Trophoblast cell (in vitro differentiated cells and primary cell): ENCODE results near the gene NUP133. TPM values are rescaled to one million over a fixed set of nuclear protein-coding genes. Genes with fewer than 3 reads are reported as not detected.

Experiments
- DNase-seq, 2 donors: peaks; one replicate each; pipeline ENCODE4 v3.0.0-alpha.2; 2016
- H2AFZ ChIP-seq: 2 replicates; pipeline ENCODE4 v1.6.1; 2013; ENCODE audit warnings: low read length, moderate library complexity, mild to moderate bottlenecking; ENCODE audit not compliant: insufficient read depth, poor library complexity
- H2AK5ac ChIP-seq: 2 replicates; pipeline ENCODE4 v1.6.1; 2013; ENCODE audit warnings: mild to moderate bottlenecking, low read length
- H2BK120ac ChIP-seq: 2 replicates; pipeline ENCODE4 v1.6.1; 2013; ENCODE audit warnings: low read length, mild to moderate bottlenecking, moderate library complexity; ENCODE audit not compliant: insufficient read depth, poor library complexity
- H2BK12ac ChIP-seq: 2 replicates; pipeline ENCODE4 v1.6.1; 2013; ENCODE audit warnings: mild to moderate bottlenecking, low read length, moderate library complexity
- H2BK5ac ChIP-seq: 2 replicates; pipeline ENCODE4 v1.6.1; 2013; ENCODE audit warnings: low read length, low read depth, moderate library complexity, mild to moderate bottlenecking; ENCODE audit not compliant: poor library complexity
- H3K14ac ChIP-seq: 2 replicates; pipeline ENCODE4 v1.6.1; 2013; ENCODE audit warnings: mild to moderate bottlenecking, low read length
- H3K18ac ChIP-seq: 2 replicates; pipeline ENCODE4 v1.6.1; 2013; ENCODE audit warnings: mild to moderate bottlenecking, low read length
- H3K23ac ChIP-seq: 2 replicates; pipeline ENCODE4 v1.6.1; 2013; ENCODE audit warnings: low read length
- H3K27ac ChIP-seq: 2 replicates; pipeline ENCODE4 v1.5.1; 2013; ENCODE audit warnings: low read depth, mild to moderate bottlenecking, inconsistent platforms, low read length, moderate library complexity
- H3K27me3 ChIP-seq: 2 replicates; pipeline ENCODE4 v1.6.1; 2013; ENCODE audit warnings: inconsistent platforms, mild to moderate bottlenecking, low read length, moderate library complexity; ENCODE audit not compliant: insufficient read depth
- H3K36me3 ChIP-seq, 2 experiments: 1 replicate in 1 of 2; 2 replicates in 1 of 2; pipeline ENCODE4 v1.6.1; 2013; ENCODE audit warnings: low read length in 2 of 2, mild to moderate bottlenecking in 2 of 2, moderate library complexity in 1 of 2; ENCODE audit not compliant: insufficient read depth in 2 of 2, control insufficient read depth in 1 of 2
- H3K4ac ChIP-seq: 2 replicates; pipeline ENCODE4 v1.6.1; 2013; ENCODE audit warnings: low read depth, mild to moderate bottlenecking, low read length, moderate library complexity
- H3K4me1 ChIP-seq, 2 experiments: 1 replicate in 1 of 2; 2 replicates in 1 of 2; pipeline ENCODE4 v1.6.1; 2013; ENCODE audit warnings: low read length in 2 of 2, mild to moderate bottlenecking in 2 of 2, moderate library complexity in 1 of 2; ENCODE audit not compliant: insufficient read depth in 2 of 2, control insufficient read depth in 1 of 2
- H3K4me2 ChIP-seq: 2 replicates; pipeline ENCODE4 v1.6.1; 2013; ENCODE audit warnings: inconsistent platforms, mild to moderate bottlenecking, low read length, moderate library complexity
- H3K4me3 ChIP-seq: 2 replicates; pipeline ENCODE4 v1.5.1; 2013; ENCODE audit warnings: mild to moderate bottlenecking, low read depth, low read length, inconsistent platforms
- H3K79me1 ChIP-seq: one replicate; pipeline ENCODE4 v1.6.1; 2013; ENCODE audit warnings: low read length
- H3K79me2 ChIP-seq: 2 replicates; pipeline ENCODE4 v1.6.1; 2013; ENCODE audit warnings: low read length, mild to moderate bottlenecking; ENCODE audit not compliant: control insufficient read depth, insufficient read depth, poor library complexity
- H3K9ac ChIP-seq: 2 replicates; pipeline ENCODE4 v1.6.1; 2013; ENCODE audit warnings: mild to moderate bottlenecking, low read length
- H3K9me3 ChIP-seq: 2 replicates; pipeline ENCODE4 v1.6.1; 2013; ENCODE audit warnings: low read depth, mild to moderate bottlenecking, control low read depth, inconsistent platforms, low read length; ENCODE audit not compliant: insufficient read depth
- H4K12ac ChIP-seq: 2 replicates; pipeline ENCODE4 v1.6.1; 2013; ENCODE audit warnings: low read depth, mild to moderate bottlenecking, low read length, moderate library complexity
- H4K8ac ChIP-seq: 2 replicates; pipeline ENCODE4 v1.6.1; 2013; ENCODE audit warnings: low read depth, mild to moderate bottlenecking, low read length, moderate library complexity
- H4K91ac ChIP-seq: one replicate; pipeline ENCODE4 v1.6.1; 2013; ENCODE audit warnings: low read depth, mild to moderate bottlenecking, low read length, moderate library complexity
- WGBS: extraction: QIAGEN DNeasy Blood & Tissue Kit; methylation state at CpG from one replicate; pipeline ENCODE4 v1.1.7; 2013; ENCODE audit warnings: missing lambda C conversion rate; ENCODE audit not compliant: insufficient read length, insufficient coverage; ENCODE audit errors: extremely low coverage; 5-methylcytosine and 5-hydroxymethylcytosine counted together
- polyA plus RNA-seq: library from polyadenylated mRNA; stranded (reverse); fragments of 200-250 nt; gene quantifications from 2 replicates; pipeline ENCODE4 v1.2.3, GENCODE V29; 2013

NUP133 gene
- 23.4 and 24.6 TPM in 2 replicates for polyA plus RNA-seq

DNA sequence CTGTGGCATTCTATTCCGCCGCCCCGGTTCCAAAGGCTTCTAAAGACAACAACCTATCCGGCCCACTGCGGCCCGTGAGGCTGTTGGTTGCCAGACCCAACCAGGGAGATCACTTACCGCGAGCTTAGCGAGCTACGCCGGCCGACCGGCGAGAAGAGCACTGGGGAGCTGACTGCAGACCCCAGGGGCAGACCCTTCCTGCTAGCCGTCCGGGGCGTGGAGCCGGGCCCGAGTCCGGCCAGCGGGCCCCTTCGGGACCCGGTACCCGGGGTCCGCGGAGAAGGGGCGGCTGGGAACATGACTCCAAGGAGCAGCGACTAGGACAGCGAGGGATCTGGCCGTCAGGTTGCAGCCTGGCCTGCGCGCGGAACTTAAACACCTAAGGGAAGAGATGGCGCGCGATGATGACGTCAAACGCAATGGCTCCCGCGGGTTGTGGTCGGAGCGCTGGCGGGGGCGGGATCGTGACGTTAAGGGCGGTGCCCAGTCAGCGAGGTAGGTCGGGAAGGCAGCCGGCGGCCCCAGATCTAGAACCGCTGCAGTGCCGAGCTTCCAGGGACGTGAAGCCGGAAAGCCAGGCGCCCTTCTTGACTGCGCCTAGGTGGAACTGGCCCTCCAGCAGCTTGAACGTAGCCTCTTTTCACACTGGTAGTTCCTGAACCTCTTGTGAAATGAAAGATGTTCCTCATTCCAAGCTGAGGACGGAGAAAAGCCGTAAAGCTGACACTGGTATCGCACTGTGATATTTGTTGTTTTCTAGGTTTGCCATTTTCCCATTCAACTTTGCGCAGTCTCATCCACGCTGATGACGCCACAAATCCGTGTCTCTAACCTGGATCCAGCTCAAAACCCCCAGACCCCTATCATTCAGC is at the start of gene NUP133:
NUP133 (minus strand) TSS at position 391 of the 872 bp plus-strand sequence; CDS start at position 299, 92 bp downstream.
- no peaks in the 10 kb centered on the region for H3K9me3 ChIP-seq
- peak within 1 kb of the TSS; percentile 77 for H3K27ac ChIP-seq
- no peak within 1 kb of the TSS for H3K23ac ChIP-seq
- H2BK12ac ChIP-seq, result no peak within 1 kb of the TSS
- H3K4me3 ChIP-seq, result peak within 1 kb of the TSS; percentile 74
- H3K18ac ChIP-seq, result no peak within 1 kb of the TSS
- no peak within 1 kb of the TSS for H3K4ac ChIP-seq
- peak within 1 kb of the TSS; percentile 87 for H3K9ac ChIP-seq
- no CpG with 5 or more reads among the region's 65 CpGs for WGBS
- peaks cover 0 to 3% of the 10 kb centered on the region in 2 experiments for H3K36me3 ChIP-seq
- peak within 1 kb of the TSS; percentile 62 for H2BK5ac ChIP-seq
- peak within 1 kb of the TSS; percentile 62 for H4K91ac ChIP-seq
- H3K4me2 ChIP-seq, result peak within 1 kb of the TSS; percentile 86
- peak within 1 kb of the TSS; percentile 33 for H3K14ac ChIP-seq
- peak within 1 kb of the TSS; percentile 74 for H4K8ac ChIP-seq
- H3K79me1 ChIP-seq, result peaks cover 5% of the 10 kb centered on the region
- peak within 1 kb of the TSS; percentile 7 for H2BK120ac ChIP-seq
- peak; percentile 99 to 100 for DNase-seq
- peaks cover 0 to 3% of the 10 kb centered on the region in 2 experiments for H3K4me1 ChIP-seq
- no peaks in the 10 kb centered on the region for H3K27me3 ChIP-seq
- no peak within 1 kb of the TSS for H2AK5ac ChIP-seq
- peaks cover 2% of the 10 kb centered on the region for H3K79me2 ChIP-seq
- peak within 1 kb of the TSS; percentile 70 for H2AFZ ChIP-seq
- peak within 1 kb of the TSS; percentile 41 for H4K12ac ChIP-seq

DNA sequence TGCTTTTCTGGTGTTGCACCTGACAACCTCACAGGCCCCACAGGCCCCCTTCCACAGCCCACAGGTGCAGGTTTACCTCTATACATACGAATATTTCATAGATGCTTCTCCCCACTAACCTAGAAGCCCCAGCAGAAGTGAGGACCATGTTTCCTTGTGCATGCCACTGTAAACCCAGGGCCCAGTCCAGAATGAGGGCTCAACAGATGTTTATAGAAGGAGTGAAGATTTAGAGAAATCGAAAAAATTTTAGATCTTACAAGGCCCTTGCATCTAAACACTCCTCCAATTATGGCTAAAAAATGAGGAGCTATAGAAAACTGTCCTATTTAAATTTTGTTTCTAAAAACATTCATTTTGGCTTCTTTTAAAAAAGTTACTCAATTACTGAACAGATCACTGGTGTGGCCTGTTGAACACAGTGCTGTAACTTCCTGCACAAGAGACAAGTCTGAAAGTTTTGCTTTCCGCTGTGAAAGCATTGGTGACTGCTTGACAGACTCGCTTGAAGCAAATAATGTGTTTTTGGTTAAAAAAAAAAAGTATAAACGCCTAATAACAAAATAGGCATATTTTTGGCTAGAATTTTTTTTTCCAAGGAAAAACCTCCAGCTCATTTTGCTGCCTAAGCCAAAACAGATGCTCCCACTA is 49.2 kb upstream of the NUP133 start:
- H4K91ac ChIP-seq, result no peak overlapping the region
- H2BK120ac ChIP-seq, result no peak overlapping the region
- H2BK5ac ChIP-seq, result no peak overlapping the region
- H3K9ac ChIP-seq, result peak overlapping the region; percentile 92
- no peak for DNase-seq
- peaks cover 10% of the 10 kb centered on the region for H3K79me1 ChIP-seq
- WGBS, result no CpG with 5 or more reads among the region's 5 CpGs
- no peak overlapping the region for H2BK12ac ChIP-seq
- no peaks in the 10 kb centered on the region for H3K9me3 ChIP-seq
- peaks cover 8% of the 10 kb centered on the region for H3K79me2 ChIP-seq
- H3K4me2 ChIP-seq, result peak overlapping the region; percentile 92
- no peak overlapping the region for H4K8ac ChIP-seq
- no peak overlapping the region for H3K14ac ChIP-seq
- H3K18ac ChIP-seq, result no peak overlapping the region
- peaks cover 0 to 2% of the 10 kb centered on the region in 2 experiments for H3K36me3 ChIP-seq
- H3K27me3 ChIP-seq, result no peaks in the 10 kb centered on the region
- peaks cover 0 to 3% of the 10 kb centered on the region in 2 experiments for H3K4me1 ChIP-seq
- no peak overlapping the region for H3K23ac ChIP-seq
- no peak overlapping the region for H3K4me3 ChIP-seq
- H3K27ac ChIP-seq, result no peak overlapping the region
- no peak overlapping the region for H2AFZ ChIP-seq
- no peak overlapping the region for H4K12ac ChIP-seq
- H3K4ac ChIP-seq, result peak overlapping the region; percentile 0
- H2AK5ac ChIP-seq, result no peak overlapping the region

DNA sequence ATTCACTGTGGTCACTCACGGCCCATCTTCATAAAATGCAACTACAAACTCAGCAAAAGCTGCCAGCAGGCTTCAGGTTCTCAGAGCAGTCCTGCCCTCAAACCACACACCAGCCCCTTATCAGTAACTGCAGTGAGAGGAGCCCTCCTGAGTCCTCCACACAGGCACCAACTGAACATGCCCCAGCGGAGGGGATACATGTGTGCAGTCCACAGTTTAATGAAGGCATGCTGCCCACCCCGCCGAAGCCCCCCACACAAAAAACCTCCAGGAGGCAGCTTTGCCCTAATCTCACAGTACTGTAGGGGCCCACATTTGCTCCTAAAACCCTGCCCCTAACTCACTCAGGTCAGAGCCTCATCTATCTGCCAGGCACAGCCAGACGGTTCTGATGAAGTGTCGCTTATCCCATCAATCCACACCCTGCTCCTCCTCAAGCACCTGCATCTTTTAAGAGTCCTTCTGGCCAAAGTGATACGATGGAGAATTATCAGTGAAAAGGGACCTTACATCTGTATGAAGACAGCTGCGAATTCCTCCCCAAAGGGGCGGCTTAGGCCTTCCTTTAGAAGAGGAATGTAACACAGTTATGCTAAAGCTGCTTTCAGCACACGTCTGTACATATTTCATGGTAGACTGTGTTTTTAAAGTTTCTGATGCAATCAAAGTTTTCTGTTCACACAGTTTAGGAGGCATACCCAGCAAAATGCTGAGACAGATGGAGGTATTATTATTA is 46.9 kb upstream of the NUP133 start:
- peaks cover 10% of the 10 kb centered on the region for H3K79me1 ChIP-seq
- peaks cover 0 to 2% of the 10 kb centered on the region in 2 experiments for H3K36me3 ChIP-seq
- no peak overlapping the region for H3K27ac ChIP-seq
- no peak overlapping the region for H2BK5ac ChIP-seq
- H4K8ac ChIP-seq, result no peak overlapping the region
- H2AK5ac ChIP-seq, result no peak overlapping the region
- H3K4me3 ChIP-seq, result no peak overlapping the region
- H2BK12ac ChIP-seq, result no peak overlapping the region
- H3K4me2 ChIP-seq, result no peak overlapping the region
- DNase-seq, result no peak
- H3K23ac ChIP-seq, result no peak overlapping the region
- no peaks in the 10 kb centered on the region for H3K9me3 ChIP-seq
- no peak overlapping the region for H3K18ac ChIP-seq
- no peaks in the 10 kb centered on the region for H3K27me3 ChIP-seq
- H4K12ac ChIP-seq, result no peak overlapping the region
- no CpG with 5 or more reads among the region's 10 CpGs for WGBS
- peaks cover 8% of the 10 kb centered on the region for H3K79me2 ChIP-seq
- peaks cover 0 to 3% of the 10 kb centered on the region in 2 experiments for H3K4me1 ChIP-seq
- H2BK120ac ChIP-seq, result no peak overlapping the region
- no peak overlapping the region for H4K91ac ChIP-seq
- no peak overlapping the region for H2AFZ ChIP-seq
- H3K9ac ChIP-seq, result peak overlapping the region; percentile 3
- H3K4ac ChIP-seq, result no peak overlapping the region
- H3K14ac ChIP-seq, result no peak overlapping the region

DNA sequence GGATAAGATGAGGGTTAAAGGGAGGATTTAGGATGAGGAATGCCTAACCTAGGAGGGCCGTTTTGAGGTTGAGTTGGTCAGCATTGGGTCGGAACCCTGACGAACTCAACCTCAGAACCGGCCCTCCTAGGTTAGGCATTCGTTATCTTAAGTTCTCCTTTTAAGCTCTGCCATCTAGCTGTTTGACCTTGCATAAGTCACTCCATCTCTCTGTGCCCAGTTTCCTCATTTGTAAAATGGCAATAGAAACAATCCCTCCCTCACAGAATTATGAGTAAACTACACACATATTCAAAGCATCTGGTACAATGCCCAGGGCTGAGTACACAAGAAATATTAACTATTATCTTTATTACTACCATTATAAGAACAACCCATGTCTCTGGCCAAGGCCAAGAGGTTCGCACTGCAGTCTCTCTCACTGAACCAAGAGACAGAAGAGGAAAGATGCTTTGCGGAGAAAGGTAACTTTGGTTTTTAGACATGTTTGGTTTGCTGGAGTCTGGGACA is 45.5 kb upstream of the NUP133 start:
- H4K91ac ChIP-seq, result no peak overlapping the region
- no peak overlapping the region for H3K27ac ChIP-seq
- H4K12ac ChIP-seq, result no peak overlapping the region
- no peak overlapping the region for H2BK120ac ChIP-seq
- H2BK12ac ChIP-seq, result no peak overlapping the region
- H2AFZ ChIP-seq, result no peak overlapping the region
- no peaks in the 10 kb centered on the region for H3K27me3 ChIP-seq
- H3K4me1 ChIP-seq, result peaks cover 0 to 3% of the 10 kb centered on the region in 2 experiments
- no peak overlapping the region for H3K4me3 ChIP-seq
- no peak overlapping the region for H3K14ac ChIP-seq
- H3K79me2 ChIP-seq, result peaks cover 6% of the 10 kb centered on the region
- H3K4ac ChIP-seq, result no peak overlapping the region
- H4K8ac ChIP-seq, result no peak overlapping the region
- peaks cover 3 to 6% of the 10 kb centered on the region in 2 experiments for H3K36me3 ChIP-seq
- no CpG with 5 or more reads among the region's 7 CpGs for WGBS
- no peaks in the 10 kb centered on the region for H3K9me3 ChIP-seq
- no peak overlapping the region for H3K4me2 ChIP-seq
- no peak overlapping the region for H3K18ac ChIP-seq
- no peak for DNase-seq
- H2BK5ac ChIP-seq, result no peak overlapping the region
- no peak overlapping the region for H3K9ac ChIP-seq
- no peak overlapping the region for H3K23ac ChIP-seq
- no peak overlapping the region for H2AK5ac ChIP-seq
- peaks cover 6% of the 10 kb centered on the region for H3K79me1 ChIP-seq
